Measurements from ENCODE around the gene ITGA4. TPM values are rescaled to one million over a fixed set of nuclear protein-coding genes. Genes with fewer than 3 reads are reported as not detected.

The ITGA4 gene
- total and polyA plus RNA-seq, 2 donors (not counting 3 experiments of a cell fraction or from before 2014, with no cell fraction given): 1.5 to 2.8 TPM

GRCh38 chr2:181408861-181409260, 48.3 kb upstream of the ITGA4 start:
- no peaks in the 10 kb centered on the region for H3K4me1 ChIP-seq (ENCODE audit: control insufficient read depth, extremely low read depth, insufficient read depth, low read length)
- no peak for TF ChIP-seq CTCF (IDR thresholded peaks at IDR 0.05; ENCODE audit: extremely low read depth in 1 of 2, insufficient read depth in 1 of 2, low read depth in 1 of 2, low read length in 2 of 2)
- TF ChIP-seq JUN (IDR thresholded peaks at IDR 0.05; ENCODE audit: borderline replicate concordance, insufficient read depth, insufficient read length, low read depth): no peak
- TF ChIP-seq MYC (IDR thresholded peaks at IDR 0.05; ENCODE audit: low read depth, low read length): no peak
- no peak for TF ChIP-seq GATA2 (IDR thresholded peaks at IDR 0.05; ENCODE audit: insufficient read depth, insufficient read length, low read depth, low read length)
- TF ChIP-seq FOS (IDR thresholded peaks at IDR 0.05; ENCODE audit: borderline replicate concordance, insufficient read depth, low read length): no peak
- no peak for TF ChIP-seq MAX (IDR thresholded peaks at IDR 0.05; ENCODE audit: insufficient read depth, insufficient read length)
- TF ChIP-seq EZH2 (IDR thresholded peaks at IDR 0.05; ENCODE audit: borderline replicate concordance, low read depth, low read length, severe bottlenecking): no peak
- no peak for TF ChIP-seq POLR2A (IDR thresholded peaks at IDR 0.05; ENCODE audit: low read depth, low read length)
- no peak for TF ChIP-seq POLR2AphosphoS5 (IDR thresholded peaks at IDR 0.05; ENCODE audit: insufficient read depth, low read depth, low read length)
- no peaks in the 10 kb centered on the region for H3K9me3 ChIP-seq (replicated peaks; ENCODE audit: control insufficient read depth, insufficient read depth, low read length)
- FAIRE-seq (no peak), DNase-seq (ENCODE audit: low read depth, low spot score) (no peak)
- dilution Hi-C loops (cut with MboI; ENCODE audit: extremely low pct_ligation_motif_present, low sequenced_read_pairs) (no loop called here), intact Hi-C loops (cut with micrococcal nuclease) (no loop called here)
- H3K4me2 ChIP-seq (ENCODE audit: insufficient read depth, low read length): no peak overlapping the region
- no peaks in the 10 kb centered on the region for H4K20me1 ChIP-seq (replicated peaks; ENCODE audit: control insufficient read depth, extremely low read depth, insufficient read depth, low read length)
- no peak overlapping the region for H2AFZ ChIP-seq (ENCODE audit: low read depth, low read length)
- H3K36me3 ChIP-seq (ENCODE audit: control insufficient read depth in 2 of 2, extremely low read depth in 1 of 2, insufficient read depth in 2 of 2, low read length in 2 of 2): no peaks in the 10 kb centered on the region
- H3K9ac ChIP-seq (replicated peaks; ENCODE audit: extremely low read depth, insufficient read depth, low read length): no peak overlapping the region
- ChIA-PET POLR2A (no interaction called here), CTCF (no interaction called here)
- H3K27me3 ChIP-seq (ENCODE audit: control insufficient read depth in 2 of 2, insufficient read depth in 2 of 2, low read length in 2 of 2): no peaks in the 10 kb centered on the region
- H3K27ac ChIP-seq (ENCODE audit: insufficient read depth, low read depth, low read length): no peak overlapping the region
- no peaks in the 10 kb centered on the region for H3K79me2 ChIP-seq (ENCODE audit: control insufficient read depth, insufficient read depth, low read length)
- H3K4me3 ChIP-seq (replicated peaks in 1 of 3; ENCODE audit: insufficient read depth in 1 of 3, low read depth in 1 of 3, low read length in 3 of 3): no peak overlapping the region
- no peaks in the 10 kb centered on the region for H3K9me1 ChIP-seq (replicated peaks; ENCODE audit: control insufficient read depth, extremely low read depth, insufficient read depth, low read length)
- no TSS peak for BruUV-seq (replicated peaks)

Measured in endothelial cell of umbilical vein (primary cell).